ENCODE results near the gene CERS1.

- TF ChIP-seq POLR2AphosphoS5 (IDR thresholded peaks at IDR 0.05; ENCODE audit: insufficient read depth, low read depth, low read length) (no peak), POLR2A (IDR thresholded peaks at IDR 0.05; ENCODE audit: low read depth, low read length) (no peak), CTCF (IDR thresholded peaks at IDR 0.05; ENCODE audit: extremely low read depth in 1 of 2, insufficient read depth in 1 of 2, low read depth in 1 of 2, low read length in 2 of 2) (no peak), EZH2 (IDR thresholded peaks at IDR 0.05; ENCODE audit: borderline replicate concordance, low read depth, low read length, severe bottlenecking) (no peak), GATA2 (IDR thresholded peaks at IDR 0.05; ENCODE audit: insufficient read depth, insufficient read length, low read depth, low read length) (no peak), FOS (IDR thresholded peaks at IDR 0.05; ENCODE audit: borderline replicate concordance, insufficient read depth, low read length) (no peak), MAX (IDR thresholded peaks at IDR 0.05; ENCODE audit: insufficient read depth, insufficient read length) (no peak), MYC (IDR thresholded peaks at IDR 0.05; ENCODE audit: low read depth, low read length) (no peak)
These were observed 38.7 kb downstream of the CERS1 start for GRCh38 chr19:18857223-18857622.

Measured in endothelial cell of umbilical vein (primary cell).